PC-9 (cell line): ENCODE data around the gene PCP2.

ENCODE experiments used
- CTCF ChIP-seq: fragments of 200-600 bp; sonication (generic); conservative IDR thresholded peaks from 2 replicates; pipeline ENCODE4 v1.6.1; 2017; ENCODE audit warnings: mixed run types, antibody characterized with exemption, mild to moderate bottlenecking, moderate library complexity
- EZH2 ChIP-seq: fragments of 200-600 bp; sonication (generic); IDR thresholded peaks from 2 replicates; pipeline ENCODE4 v1.8.0; 2017; ENCODE audit warnings: antibody characterized with exemption, low read depth

- TF ChIP-seq CTCF: no peak
- no peak for TF ChIP-seq EZH2
Observed at GRCh38 chr19:7631577-7631976, 1.9 kb downstream of the PCP2 start.
